ENCODE data around the gene TSPAN5. TPM values are rescaled to one million over a fixed set of nuclear protein-coding genes. Genes with fewer than 3 reads are reported as not detected.

TSPAN5 gene
- total RNA-seq, 1 experiment from 2014 or later, result 41.8 TPM

DNA sequence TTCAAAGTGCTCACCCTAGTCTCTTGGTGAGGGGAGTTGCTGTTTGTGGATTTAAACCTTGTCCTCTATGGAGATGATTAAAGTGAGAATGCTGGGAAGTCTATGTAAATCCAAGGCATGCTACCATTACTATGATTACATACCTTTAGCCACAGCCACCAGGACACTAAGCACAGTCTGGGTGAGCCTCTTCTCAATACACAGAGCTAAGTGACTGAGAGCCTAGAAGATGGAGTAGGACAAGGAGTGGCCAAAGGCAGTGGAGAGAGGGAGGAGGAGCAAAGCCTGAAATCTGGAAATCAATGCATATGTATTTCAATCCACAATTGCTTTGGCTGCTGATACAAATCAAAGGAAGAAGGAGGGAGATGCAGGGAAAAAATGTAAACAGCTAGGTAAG is 12.7 kb upstream of the TSPAN5 start:
- no peak overlapping the region for H3K4me3 ChIP-seq (ENCODE audit: low read length)
- DNase-seq (no peak), ATAC-seq (no peak)
- no TSS peak for BruUV-seq (replicated peaks)
- POLR2A ChIA-PET (ENCODE audit: unreplicated experiment), result interaction anchor here (0.6 kb wide), 1 partner anchor 258 kb away, joined by 18 read pairs; the partner anchor contains the start of gene EIF4E
- H4K20me1 ChIP-seq (ENCODE audit: low read length), result no peaks in the 10 kb centered on the region
- H2AFZ ChIP-seq (ENCODE audit: low read length), result no peak overlapping the region
- H3K4me1 ChIP-seq (ENCODE audit: insufficient read depth, low read length), result no peaks in the 10 kb centered on the region
- H3K27me3 ChIP-seq (ENCODE audit: low read length), result no peaks in the 10 kb centered on the region
- H3K4me2 ChIP-seq (ENCODE audit: low read length), result no peak overlapping the region
- no peaks in the 10 kb centered on the region for H3K9me3 ChIP-seq (ENCODE audit: low read length)
- H3K36me3 ChIP-seq (ENCODE audit: low read depth, low read length), result no peaks in the 10 kb centered on the region
- CTCF ChIA-PET, result no interaction called here
- no peaks in the 10 kb centered on the region for H3K9me2 ChIP-seq (replicated peaks; ENCODE audit: low read length)
- H3K27ac ChIP-seq (ENCODE audit: low read length), result no peak overlapping the region
- H3K9ac ChIP-seq (ENCODE audit: low read length), result no peak overlapping the region
- intact Hi-C loops (cut with micrococcal nuclease), result no loop called here
- TF ChIP-seq, protein P1, sequence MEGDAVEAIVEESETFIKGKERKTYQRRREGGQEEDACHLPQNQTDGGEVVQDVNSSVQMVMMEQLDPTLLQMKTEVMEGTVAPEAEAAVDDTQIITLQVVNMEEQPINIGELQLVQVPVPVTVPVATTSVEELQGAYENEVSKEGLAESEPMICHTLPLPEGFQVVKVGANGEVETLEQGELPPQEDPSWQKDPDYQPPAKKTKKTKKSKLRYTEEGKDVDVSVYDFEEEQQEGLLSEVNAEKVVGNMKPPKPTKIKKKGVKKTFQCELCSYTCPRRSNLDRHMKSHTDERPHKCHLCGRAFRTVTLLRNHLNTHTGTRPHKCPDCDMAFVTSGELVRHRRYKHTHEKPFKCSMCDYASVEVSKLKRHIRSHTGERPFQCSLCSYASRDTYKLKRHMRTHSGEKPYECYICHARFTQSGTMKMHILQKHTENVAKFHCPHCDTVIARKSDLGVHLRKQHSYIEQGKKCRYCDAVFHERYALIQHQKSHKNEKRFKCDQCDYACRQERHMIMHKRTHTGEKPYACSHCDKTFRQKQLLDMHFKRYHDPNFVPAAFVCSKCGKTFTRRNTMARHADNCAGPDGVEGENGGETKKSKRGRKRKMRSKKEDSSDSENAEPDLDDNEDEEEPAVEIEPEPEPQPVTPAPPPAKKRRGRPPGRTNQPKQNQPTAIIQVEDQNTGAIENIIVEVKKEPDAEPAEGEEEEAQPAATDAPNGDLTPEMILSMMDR (conservative IDR thresholded peaks at IDR 0.05; ENCODE audit: low read depth, low read length), result no peak
- TF ChIP-seq EZH2 (IDR thresholded peaks at IDR 0.05; ENCODE audit: low read length, unreplicated experiment) (no peak), EZH2phosphoT487 (IDR thresholded peaks at IDR 0.05; ENCODE audit: borderline replicate concordance, low read length) (no peak)
- H3F3A ChIP-seq (ENCODE audit: low read length, unreplicated experiment), result no peaks in the 10 kb centered on the region
- no peaks in the 10 kb centered on the region for H3K79me2 ChIP-seq (ENCODE audit: low read length)

GRCh38 chr4:98670186-98670585 is 11.8 kb upstream of the TSPAN5 start:
- Histone ChIP-seq H3K27me3 (ENCODE audit: low read length) (no peaks in the 10 kb centered on the region), H3F3A (ENCODE audit: low read length, unreplicated experiment) (no peaks in the 10 kb centered on the region), H3K9me3 (ENCODE audit: low read length) (no peaks in the 10 kb centered on the region), H3K9me2 (replicated peaks; ENCODE audit: low read length) (no peaks in the 10 kb centered on the region), H3K4me1 (ENCODE audit: insufficient read depth, low read length) (no peaks in the 10 kb centered on the region), H3K4me3 (ENCODE audit: low read length) (no peak overlapping the region), H3K27ac (ENCODE audit: low read length) (no peak overlapping the region), H4K20me1 (ENCODE audit: low read length) (no peaks in the 10 kb centered on the region), H2AFZ (ENCODE audit: low read length) (no peak overlapping the region), H3K9ac (ENCODE audit: low read length) (no peak overlapping the region), H3K36me3 (ENCODE audit: low read depth, low read length) (no peaks in the 10 kb centered on the region), H3K79me2 (ENCODE audit: low read length) (no peaks in the 10 kb centered on the region), H3K4me2 (ENCODE audit: low read length) (no peak overlapping the region)
- TF ChIP-seq, protein P1 (conservative IDR thresholded peaks at IDR 0.05; ENCODE audit: low read depth, low read length), result no peak
- POLR2A ChIA-PET (ENCODE audit: unreplicated experiment), result no interaction called here
- ATAC-seq (no peak), DNase-seq (no peak)
- intact Hi-C loops (cut with micrococcal nuclease), result no loop called here
- CTCF ChIA-PET, result no interaction called here
- BruUV-seq (replicated peaks), result no TSS peak

- no peak for DNase-seq
- CTCF ChIA-PET, result no interaction called here
- no peaks in the 10 kb centered on the region for H4K20me1 ChIP-seq (ENCODE audit: low read length)
Observed at GRCh38 chr4:98669577-98669976, 11.2 kb upstream of the TSPAN5 start.

More at GRCh38 chr4:98669577-98669976, 11.2 kb upstream of the TSPAN5 start:
- no TSS peak for BruUV-seq (replicated peaks)
- intact Hi-C loops (cut with micrococcal nuclease), result no loop called here
- Histone ChIP-seq H2AFZ (ENCODE audit: low read length) (no peak overlapping the region), H3F3A (ENCODE audit: low read length, unreplicated experiment) (no peaks in the 10 kb centered on the region), H3K27ac (ENCODE audit: low read length) (no peak overlapping the region), H3K4me2 (ENCODE audit: low read length) (no peak overlapping the region), H3K4me3 (ENCODE audit: low read length) (no peak overlapping the region), H3K36me3 (ENCODE audit: low read depth, low read length) (no peaks in the 10 kb centered on the region), H3K4me1 (ENCODE audit: insufficient read depth, low read length) (no peaks in the 10 kb centered on the region), H3K27me3 (ENCODE audit: low read length) (no peaks in the 10 kb centered on the region), H3K9me3 (ENCODE audit: low read length) (no peaks in the 10 kb centered on the region), H3K9ac (ENCODE audit: low read length) (no peak overlapping the region), H3K9me2 (replicated peaks; ENCODE audit: low read length) (no peaks in the 10 kb centered on the region), H3K79me2 (ENCODE audit: low read length) (no peaks in the 10 kb centered on the region)
- ATAC-seq, result no peak
- TF ChIP-seq, protein P1 (conservative IDR thresholded peaks at IDR 0.05; ENCODE audit: low read depth, low read length), result no peak
- no peak for TF ChIP-seq EZH2phosphoT487 (IDR thresholded peaks at IDR 0.05; ENCODE audit: borderline replicate concordance, low read length)
- no peak for TF ChIP-seq EZH2 (IDR thresholded peaks at IDR 0.05; ENCODE audit: low read length, unreplicated experiment)
- POLR2A ChIA-PET (ENCODE audit: unreplicated experiment), result no interaction called here
